ENCODE data around the gene TBATA. TPM values are rescaled to one million over a fixed set of nuclear protein-coding genes. Genes with fewer than 3 reads are reported as not detected.

The TBATA gene
- polyA plus RNA-seq, 1 donor (not counting 4 experiments of a cell fraction or from before 2014, with no cell fraction given), result not detected

DNA sequence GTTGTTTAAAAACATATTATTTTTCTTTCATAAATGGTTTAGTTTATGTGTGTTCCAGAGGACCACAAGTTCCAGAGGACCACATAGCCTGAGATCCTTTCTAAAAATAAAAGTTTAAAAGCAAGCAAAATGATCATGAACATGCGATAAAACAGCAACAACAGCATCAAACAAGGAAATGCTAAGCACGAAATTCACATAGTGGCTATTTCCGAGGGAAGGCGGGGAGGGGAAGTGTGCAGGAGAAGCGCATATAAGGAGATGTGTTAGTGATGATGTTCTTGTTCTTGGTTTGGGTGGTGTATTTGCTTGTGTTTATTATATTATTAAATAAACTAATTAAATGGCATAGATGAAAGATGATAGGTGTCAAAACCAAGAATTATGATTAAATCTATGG, 1.2 kb downstream of the TBATA start:
- Histone ChIP-seq H3K36me3 (ENCODE audit: control insufficient read depth in 2 of 2, extremely low read depth in 1 of 2, insufficient read depth in 2 of 2, low read length in 2 of 2) (no peaks in the 10 kb centered on the region), H3K9me3 (ENCODE audit: control insufficient read depth, low read depth, low read length) (no peaks in the 10 kb centered on the region), H3K27ac (ENCODE audit: control insufficient read depth, insufficient read depth, low read length) (no peak overlapping the region), H4K20me1 (ENCODE audit: control insufficient read depth, extremely low read depth, insufficient read depth, low read length) (no peaks in the 10 kb centered on the region), H3K4me1 (ENCODE audit: control insufficient read depth, extremely low read depth, insufficient read depth, low read length) (peaks cover 2% of the 10 kb centered on the region), H3K79me2 (ENCODE audit: control insufficient read depth, insufficient read depth, low read length) (no peaks in the 10 kb centered on the region), H3K9me1 (ENCODE audit: control insufficient read depth, extremely low read depth, insufficient read depth, low read length) (no peaks in the 10 kb centered on the region), H3K4me3 (ENCODE audit: control insufficient read depth in 2 of 3, extremely low read depth in 1 of 3, insufficient read depth in 2 of 3, low read depth in 1 of 3, low read length in 3 of 3) (no peak overlapping the region), H3K9ac (ENCODE audit: control insufficient read depth, extremely low read depth, insufficient read depth, low read length) (no peak overlapping the region), H3K27me3 (ENCODE audit: control insufficient read depth, extremely low read depth, insufficient read depth, low read length) (peaks cover 8% of the 10 kb centered on the region), H2AFZ (ENCODE audit: control insufficient read depth, low read length) (no peak overlapping the region), H3K4me2 (ENCODE audit: control insufficient read depth, extremely low read depth, insufficient read depth, low read depth, low read length) (no peak overlapping the region)
- dilution Hi-C loops (cut with MboI; ENCODE audit: extremely low pct_ligation_motif_present, low sequenced_read_pairs), result no loop called here
- FAIRE-seq (no peak), DNase-seq (ENCODE audit: low read depth, low spot score) (no peak)
- no peak for TF ChIP-seq EZH2 (IDR thresholded peaks at IDR 0.05; ENCODE audit: low read length)
- TF ChIP-seq, protein P1, sequence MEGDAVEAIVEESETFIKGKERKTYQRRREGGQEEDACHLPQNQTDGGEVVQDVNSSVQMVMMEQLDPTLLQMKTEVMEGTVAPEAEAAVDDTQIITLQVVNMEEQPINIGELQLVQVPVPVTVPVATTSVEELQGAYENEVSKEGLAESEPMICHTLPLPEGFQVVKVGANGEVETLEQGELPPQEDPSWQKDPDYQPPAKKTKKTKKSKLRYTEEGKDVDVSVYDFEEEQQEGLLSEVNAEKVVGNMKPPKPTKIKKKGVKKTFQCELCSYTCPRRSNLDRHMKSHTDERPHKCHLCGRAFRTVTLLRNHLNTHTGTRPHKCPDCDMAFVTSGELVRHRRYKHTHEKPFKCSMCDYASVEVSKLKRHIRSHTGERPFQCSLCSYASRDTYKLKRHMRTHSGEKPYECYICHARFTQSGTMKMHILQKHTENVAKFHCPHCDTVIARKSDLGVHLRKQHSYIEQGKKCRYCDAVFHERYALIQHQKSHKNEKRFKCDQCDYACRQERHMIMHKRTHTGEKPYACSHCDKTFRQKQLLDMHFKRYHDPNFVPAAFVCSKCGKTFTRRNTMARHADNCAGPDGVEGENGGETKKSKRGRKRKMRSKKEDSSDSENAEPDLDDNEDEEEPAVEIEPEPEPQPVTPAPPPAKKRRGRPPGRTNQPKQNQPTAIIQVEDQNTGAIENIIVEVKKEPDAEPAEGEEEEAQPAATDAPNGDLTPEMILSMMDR (optimal IDR thresholded peaks at IDR 0.05 in 1 of 3, IDR thresholded peaks at IDR 0.05 in 1 of 3, conservative IDR thresholded peaks at IDR 0.05 in 1 of 3; ENCODE audit: extremely low read depth in 1 of 3, insufficient read depth in 2 of 3, low read length in 3 of 3), result no peak

DNA sequence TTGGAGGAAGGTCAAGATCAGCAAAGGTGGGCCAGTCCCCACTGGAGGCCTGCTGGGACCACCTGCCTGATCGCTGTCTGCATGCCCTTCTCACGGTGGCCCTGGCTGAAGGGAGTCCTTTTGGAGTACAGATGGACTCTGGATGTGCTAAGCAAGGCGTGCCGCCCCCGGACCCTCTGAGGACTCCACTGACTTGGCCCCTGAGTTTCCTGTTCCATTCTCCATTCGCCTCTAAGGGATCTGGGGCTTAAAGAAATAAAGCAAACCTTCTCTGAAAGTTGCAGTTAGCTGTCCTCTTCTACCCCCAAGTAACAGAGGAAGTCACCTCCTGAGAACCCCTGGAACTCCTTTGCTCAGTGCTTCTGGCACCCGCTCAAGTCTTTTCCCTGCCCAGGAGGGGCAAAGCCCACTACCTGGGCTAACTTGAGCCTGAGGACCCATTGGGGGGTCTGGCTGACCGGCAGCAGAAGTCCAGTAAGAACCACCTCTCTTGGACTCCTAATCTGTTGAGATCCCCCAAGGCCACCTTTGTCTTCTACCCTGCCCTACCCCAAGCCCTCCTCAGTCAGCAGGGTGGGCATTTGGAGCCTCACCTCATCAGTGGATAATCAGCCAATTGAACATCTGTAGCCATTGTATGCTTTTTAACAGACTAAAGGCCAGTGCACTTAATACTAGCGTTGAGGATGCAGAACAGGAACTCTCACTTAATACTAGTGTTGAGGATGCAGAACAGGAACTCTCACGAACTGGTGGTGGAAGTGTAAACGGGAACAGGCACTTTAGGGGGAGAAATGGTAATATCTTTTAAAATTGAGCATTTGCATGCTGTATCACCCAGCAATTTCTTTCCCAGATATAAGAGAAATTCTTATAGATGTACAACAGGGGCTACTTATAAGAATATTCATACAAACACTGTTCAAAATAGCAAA, 2.2 kb downstream of the TBATA start:
- Histone ChIP-seq H3K27ac (ENCODE audit: control insufficient read depth, insufficient read depth, low read length) (no peak overlapping the region), H3K9ac (ENCODE audit: control insufficient read depth, extremely low read depth, insufficient read depth, low read length) (no peak overlapping the region), H3K9me1 (ENCODE audit: control insufficient read depth, extremely low read depth, insufficient read depth, low read length) (no peaks in the 10 kb centered on the region), H4K20me1 (ENCODE audit: control insufficient read depth, extremely low read depth, insufficient read depth, low read length) (no peaks in the 10 kb centered on the region), H3K4me3 (ENCODE audit: control insufficient read depth in 2 of 3, extremely low read depth in 1 of 3, insufficient read depth in 2 of 3, low read depth in 1 of 3, low read length in 3 of 3) (no peak overlapping the region), H3K9me3 (ENCODE audit: control insufficient read depth, low read depth, low read length) (no peaks in the 10 kb centered on the region), H2AFZ (ENCODE audit: control insufficient read depth, low read length) (no peak overlapping the region), H3K79me2 (ENCODE audit: control insufficient read depth, insufficient read depth, low read length) (no peaks in the 10 kb centered on the region), H3K36me3 (ENCODE audit: control insufficient read depth in 2 of 2, extremely low read depth in 1 of 2, insufficient read depth in 2 of 2, low read length in 2 of 2) (no peaks in the 10 kb centered on the region), H3K4me2 (ENCODE audit: control insufficient read depth, extremely low read depth, insufficient read depth, low read depth, low read length) (no peak overlapping the region), H3K27me3 (ENCODE audit: control insufficient read depth, extremely low read depth, insufficient read depth, low read length) (peaks cover 8% of the 10 kb centered on the region), H3K4me1 (ENCODE audit: control insufficient read depth, extremely low read depth, insufficient read depth, low read length) (peaks cover 2% of the 10 kb centered on the region)
- FAIRE-seq (no peak), DNase-seq (ENCODE audit: low read depth, low spot score) (no peak)
- TF ChIP-seq, protein P1 (optimal IDR thresholded peaks at IDR 0.05 in 1 of 3, IDR thresholded peaks at IDR 0.05 in 1 of 3, conservative IDR thresholded peaks at IDR 0.05 in 1 of 3; ENCODE audit: extremely low read depth in 1 of 3, insufficient read depth in 2 of 3, low read length in 3 of 3), result no peak
- TF ChIP-seq EZH2 (IDR thresholded peaks at IDR 0.05; ENCODE audit: low read length), result no peak
- dilution Hi-C loops (cut with MboI; ENCODE audit: extremely low pct_ligation_motif_present, low sequenced_read_pairs), result no loop called here
